Ovary (tissue), 3 donors: ENCODE data around the gene OSTM1.

ENCODE experiments used
- POLR2A ChIP-seq: fragments of 450-650 bp; IDR thresholded peaks from one replicate; pipeline ENCODE4 v1.6.1; 2017; ENCODE audit warnings: antibody characterized with exemption, mild to moderate bottlenecking, moderate library complexity
- TF ChIP-seq, protein P1 (sequence below), 3 donors: fragments of 450-650 bp in 2 of 3; fragments of 200-600 bp in 1 of 3; IDR thresholded peaks; one replicate each; pipeline versions ENCODE4 v1.5.1 to v1.8.0; 2016 to 2022; ENCODE audit warnings: antibody characterized with exemption in 3 of 3, mild to moderate bottlenecking in 1 of 3
- donor health status: DM: no; HTN: no; CAD: no.

DNA sequence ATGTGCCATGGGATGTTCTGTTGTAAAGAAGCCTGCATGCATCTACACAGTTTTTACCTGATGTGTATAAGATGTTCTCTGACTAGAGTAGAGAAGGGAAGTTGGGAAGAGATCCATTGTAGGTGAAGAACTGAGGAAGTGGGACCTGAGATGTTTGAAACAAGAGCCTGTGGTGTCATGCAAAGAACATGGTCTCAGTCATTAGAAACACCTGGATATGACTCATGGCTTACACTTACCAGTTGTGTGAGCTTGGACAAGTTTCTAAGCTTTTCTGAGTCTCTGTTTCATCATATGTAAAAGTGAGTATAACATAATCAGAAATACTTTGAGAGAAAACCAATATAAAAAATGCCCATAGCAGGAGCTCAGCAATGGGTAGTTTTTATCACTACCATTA, 64.6 kb downstream of the OSTM1 start:
- TF ChIP-seq, protein P1, sequence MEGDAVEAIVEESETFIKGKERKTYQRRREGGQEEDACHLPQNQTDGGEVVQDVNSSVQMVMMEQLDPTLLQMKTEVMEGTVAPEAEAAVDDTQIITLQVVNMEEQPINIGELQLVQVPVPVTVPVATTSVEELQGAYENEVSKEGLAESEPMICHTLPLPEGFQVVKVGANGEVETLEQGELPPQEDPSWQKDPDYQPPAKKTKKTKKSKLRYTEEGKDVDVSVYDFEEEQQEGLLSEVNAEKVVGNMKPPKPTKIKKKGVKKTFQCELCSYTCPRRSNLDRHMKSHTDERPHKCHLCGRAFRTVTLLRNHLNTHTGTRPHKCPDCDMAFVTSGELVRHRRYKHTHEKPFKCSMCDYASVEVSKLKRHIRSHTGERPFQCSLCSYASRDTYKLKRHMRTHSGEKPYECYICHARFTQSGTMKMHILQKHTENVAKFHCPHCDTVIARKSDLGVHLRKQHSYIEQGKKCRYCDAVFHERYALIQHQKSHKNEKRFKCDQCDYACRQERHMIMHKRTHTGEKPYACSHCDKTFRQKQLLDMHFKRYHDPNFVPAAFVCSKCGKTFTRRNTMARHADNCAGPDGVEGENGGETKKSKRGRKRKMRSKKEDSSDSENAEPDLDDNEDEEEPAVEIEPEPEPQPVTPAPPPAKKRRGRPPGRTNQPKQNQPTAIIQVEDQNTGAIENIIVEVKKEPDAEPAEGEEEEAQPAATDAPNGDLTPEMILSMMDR (IDR thresholded peaks at IDR 0.05), result no peak
- TF ChIP-seq POLR2A, result no peak
